Stimulated activated CD4-positive, alpha-beta T cell treated with anti-CD3 and anti-CD28 coated beads, TNF-alpha, amount 100 ng/mL, for 1 hour (primary cell): ENCODE data around the gene DBP.
A peak's percentile ranks its signal among the peaks of the same experiment; 100 is the strongest.
"Not testable (repeated sequence)": the region's sequence is repeated elsewhere in the genome, so short reads cannot be mapped to it uniquely, and the experiment has no call there.

ENCODE experiments used
- DNase-seq, 3 donors: peaks; one replicate each; pipeline ENCODE4 v3.0.0-alpha.2; 2020; ENCODE audit warnings: low read depth in 3 of 3, low spot score in 1 of 3

The DBP gene, protein sequence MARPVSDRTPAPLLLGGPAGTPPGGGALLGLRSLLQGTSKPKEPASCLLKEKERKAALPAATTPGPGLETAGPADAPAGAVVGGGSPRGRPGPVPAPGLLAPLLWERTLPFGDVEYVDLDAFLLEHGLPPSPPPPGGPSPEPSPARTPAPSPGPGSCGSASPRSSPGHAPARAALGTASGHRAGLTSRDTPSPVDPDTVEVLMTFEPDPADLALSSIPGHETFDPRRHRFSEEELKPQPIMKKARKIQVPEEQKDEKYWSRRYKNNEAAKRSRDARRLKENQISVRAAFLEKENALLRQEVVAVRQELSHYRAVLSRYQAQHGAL

DNA sequence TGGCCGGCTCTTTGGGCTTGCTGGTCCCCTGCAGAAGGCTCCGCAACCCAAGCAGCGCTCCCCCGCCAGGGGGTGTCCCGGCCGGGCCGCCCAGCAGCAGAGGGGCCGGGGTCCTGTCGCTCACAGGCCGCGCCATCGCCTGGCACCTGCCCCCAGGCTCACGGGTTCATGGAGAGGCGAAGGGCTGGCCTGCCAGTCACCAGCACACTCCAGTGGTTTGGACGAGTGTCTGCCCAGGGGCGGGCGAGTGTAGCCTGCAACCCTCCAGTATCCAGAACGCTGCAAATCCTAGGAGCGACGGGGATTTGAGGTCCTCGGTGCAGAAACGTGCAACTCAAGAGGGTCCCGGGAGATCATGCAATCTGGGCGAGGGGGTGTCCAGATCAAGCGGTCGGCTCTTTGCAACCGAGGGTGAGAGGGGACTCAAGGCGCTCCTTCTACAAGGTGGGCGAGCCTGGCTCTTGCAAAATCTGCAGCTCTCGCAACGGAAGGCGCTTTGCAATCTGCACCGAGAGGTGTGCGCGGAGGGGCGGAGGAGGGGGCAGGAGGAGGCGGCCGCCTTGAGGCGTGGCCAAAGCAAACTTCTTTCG, at the start of gene DBP:
DBP (minus strand) TSS at position 521 of the 590 bp plus-strand sequence; CDS start at position 136, 385 bp downstream.
- DNase-seq: no peak

DNA sequence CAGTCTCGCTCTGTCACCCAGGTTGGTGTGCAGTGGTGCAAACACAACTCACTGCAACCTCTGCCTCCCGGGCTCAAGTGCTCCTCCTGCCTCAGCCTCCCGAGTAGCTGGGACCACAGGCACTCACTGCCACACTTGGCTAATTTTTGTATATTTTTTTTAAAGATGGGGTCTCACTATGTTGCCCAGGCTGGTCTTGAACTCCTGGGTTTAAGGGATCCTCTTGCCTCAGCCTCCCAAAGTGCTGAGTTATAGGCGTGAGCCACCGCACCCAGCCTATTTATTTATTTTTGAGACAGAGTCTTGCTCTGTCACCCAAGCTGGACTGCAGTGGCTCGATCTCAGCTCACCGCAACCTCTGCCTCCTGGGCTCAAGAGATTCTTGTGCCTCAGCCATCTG, 49.5 kb upstream of the DBP start:
- not testable (repeated sequence) for DNase-seq

DNA sequence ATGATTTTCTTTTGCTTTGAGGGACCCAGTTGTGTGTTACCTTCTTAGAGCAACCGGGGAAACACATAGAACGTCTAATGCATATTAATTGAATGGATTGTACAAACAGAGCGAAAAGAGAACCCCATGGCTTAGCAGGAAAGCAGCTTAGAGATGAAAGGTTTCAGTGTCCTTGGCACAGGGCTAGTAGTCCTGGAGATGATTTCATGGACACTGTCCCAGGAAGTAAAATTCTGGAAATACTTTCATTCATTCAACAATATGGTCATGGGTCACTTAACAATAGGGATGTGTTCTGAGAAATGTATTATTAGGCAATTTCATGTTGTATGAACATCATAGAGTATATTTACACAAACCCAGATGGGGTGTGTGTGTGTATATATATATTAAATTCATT, 48.9 kb upstream of the DBP start:
- DNase-seq: no peak

DNA sequence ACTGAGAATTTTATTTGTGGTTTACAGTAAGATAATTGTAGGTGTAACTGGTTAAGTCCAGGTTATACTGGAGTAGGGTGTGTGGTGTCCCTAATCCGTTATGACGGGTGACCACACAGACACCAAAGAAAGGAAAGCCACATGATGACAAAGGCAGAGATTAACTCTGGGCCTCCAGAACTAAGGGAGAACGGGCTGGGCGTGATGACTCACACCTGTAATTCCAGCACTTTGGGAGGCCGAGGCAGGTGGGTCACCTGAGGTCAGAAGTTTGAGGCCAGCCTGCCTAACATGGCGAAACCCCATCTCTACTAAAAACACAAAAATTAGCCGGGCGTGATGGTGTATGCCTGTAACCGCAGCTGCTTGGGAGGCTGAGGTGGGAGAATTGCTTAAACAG, 48.4 kb upstream of the DBP start:
- DNase-seq: no peak

DNA sequence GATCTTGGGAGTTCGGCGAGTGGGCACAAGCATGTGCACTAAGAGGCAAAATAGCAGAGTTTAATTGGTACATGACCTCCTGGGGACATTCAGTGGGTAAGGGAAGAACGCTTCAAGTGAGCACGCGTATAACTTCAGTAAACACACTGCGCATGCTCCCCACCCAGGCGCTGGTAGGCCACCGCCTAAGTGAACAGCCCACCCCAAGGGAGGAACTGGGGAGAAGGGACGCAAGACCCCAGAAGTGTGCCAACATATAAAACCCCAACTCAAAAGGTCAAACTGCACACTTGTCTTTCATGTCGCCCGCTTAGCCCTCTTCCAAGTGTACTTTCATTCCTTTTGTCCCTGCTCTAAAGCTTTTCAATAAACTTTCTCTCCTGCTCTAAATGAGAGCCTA, 46.2 kb upstream of the DBP start:
- no peak for DNase-seq

DNA sequence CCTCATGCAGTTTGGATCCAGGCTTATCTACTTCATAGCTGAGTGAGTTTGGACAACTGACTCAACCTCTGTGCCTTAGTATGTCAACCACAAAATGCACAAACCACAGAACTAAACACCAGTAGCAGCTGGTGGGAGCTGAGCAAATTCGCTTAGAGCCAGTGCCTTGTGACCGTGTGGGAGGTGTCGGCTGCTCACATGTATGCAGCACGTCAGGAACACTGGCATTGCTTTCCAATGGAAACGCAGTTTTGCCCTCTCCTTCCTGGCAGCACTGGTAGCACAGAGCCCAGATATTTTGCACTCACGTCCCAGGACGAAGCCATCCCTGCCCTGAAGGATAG, 43.9 kb upstream of the DBP start:
- no peak for DNase-seq

DNA sequence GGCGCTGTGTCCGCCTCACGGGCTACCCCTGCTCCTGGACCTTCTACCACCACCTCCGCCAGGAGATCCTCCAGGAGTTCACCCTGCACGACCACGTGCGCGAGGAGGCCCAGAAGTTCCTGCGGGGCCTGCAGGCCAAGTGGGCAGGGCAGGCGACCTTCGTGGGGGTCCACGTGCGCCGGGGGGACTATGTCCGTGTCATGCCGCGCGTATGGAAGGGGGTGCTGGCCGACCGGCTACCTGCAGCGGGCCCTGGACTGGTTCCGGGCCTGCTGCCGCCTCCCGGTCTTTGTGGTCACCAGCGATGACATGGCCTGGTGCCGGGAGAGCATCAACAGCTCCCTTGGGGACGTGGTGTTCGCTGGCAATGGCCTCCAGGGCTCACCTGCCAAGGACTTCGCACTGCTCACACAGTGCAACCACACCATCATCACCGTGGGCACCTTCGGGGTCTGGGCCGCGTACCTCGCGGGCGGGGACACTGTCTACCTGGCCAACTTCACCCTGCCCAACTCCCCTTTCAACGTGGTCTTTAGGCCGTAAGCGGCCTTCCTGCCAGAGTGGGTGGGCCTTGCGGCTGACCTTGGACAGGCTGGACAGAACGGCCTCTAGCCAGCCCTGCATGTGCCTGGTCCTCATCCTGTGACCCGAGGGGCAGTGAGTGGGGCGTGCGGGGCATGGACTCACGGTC, 43.4 kb upstream of the DBP start:
- DNase-seq: no peak

DNA sequence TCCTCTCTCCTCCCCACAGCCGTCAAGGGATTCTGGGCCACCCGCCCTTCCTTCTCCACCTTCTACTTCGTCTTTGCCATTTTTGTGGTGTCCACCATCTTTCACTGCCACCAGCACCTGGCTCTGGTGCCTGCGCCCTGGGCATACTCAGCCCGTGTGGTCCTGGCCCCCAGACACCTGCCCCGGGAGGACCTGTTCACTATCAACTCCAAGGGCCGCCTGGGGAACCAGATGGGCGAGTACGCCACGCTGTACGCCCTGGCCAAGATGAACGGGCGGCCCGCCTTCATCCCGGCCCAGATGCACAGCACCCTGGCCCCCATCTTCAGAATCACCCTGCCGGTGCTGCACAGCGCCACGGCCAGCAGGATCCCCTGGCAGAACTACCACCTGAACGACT, 42.8 kb upstream of the DBP start:
- not testable (repeated sequence) for DNase-seq

DNA sequence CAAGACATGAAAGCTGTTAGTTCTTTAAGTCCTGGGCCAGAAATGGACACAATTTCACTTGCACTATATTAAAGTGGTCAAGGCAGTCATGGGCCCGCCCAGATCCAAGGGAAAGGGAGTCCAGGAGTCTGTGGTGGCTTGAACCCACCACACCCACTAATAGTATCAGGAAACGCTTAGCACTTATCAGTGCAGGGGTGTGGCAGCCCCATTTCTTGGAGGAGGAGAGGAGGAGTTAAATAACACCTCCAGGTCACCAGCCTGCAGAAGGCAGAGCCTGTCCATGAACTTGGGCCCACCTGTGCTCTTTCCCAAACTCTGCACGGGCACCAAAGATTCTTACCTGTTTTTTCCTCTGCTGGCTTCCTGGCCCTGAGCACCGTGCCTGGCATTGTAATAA, 41.0 kb upstream of the DBP start:
- DNase-seq: no peak

DNA sequence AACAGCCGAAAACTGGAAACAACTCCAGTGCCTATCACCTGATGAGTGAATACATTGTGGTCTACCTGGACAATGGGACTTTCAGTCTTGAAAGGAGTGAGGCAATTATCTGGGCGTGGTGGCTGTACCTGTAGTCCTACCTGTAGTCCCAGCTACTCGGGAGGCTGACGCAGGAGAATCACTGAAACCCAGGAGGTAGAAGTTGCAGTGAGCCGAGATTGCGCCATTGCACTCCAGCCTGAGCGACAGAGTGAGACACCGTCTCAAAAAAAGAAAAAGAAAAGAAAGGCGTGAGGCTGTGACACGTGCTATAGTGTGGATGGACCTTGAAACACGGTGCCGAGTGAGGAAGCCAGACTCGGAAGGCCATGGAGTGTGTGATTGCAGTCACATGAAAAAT, 39.7 kb upstream of the DBP start:
- DNase-seq: no peak

DNA sequence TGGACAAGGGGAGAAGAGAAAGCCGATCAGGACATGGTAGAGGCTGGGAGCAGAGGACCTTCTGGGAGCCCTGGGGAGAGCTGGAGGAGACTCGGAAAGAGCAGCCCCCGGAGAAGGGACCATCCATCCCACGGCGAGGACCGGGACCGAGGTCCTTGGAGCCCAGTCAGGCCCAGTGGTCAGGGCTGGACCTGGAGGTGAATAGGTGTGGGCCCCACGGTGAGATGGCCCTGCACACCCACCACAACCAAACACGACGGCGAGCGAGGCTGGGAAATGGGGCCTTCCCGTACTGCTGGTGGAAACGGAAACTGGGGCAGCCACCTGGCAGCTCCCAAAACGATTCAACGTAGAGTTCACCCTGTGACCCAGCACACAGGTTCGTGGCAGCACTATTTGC, 39.3 kb upstream of the DBP start:
- no peak for DNase-seq

DNA sequence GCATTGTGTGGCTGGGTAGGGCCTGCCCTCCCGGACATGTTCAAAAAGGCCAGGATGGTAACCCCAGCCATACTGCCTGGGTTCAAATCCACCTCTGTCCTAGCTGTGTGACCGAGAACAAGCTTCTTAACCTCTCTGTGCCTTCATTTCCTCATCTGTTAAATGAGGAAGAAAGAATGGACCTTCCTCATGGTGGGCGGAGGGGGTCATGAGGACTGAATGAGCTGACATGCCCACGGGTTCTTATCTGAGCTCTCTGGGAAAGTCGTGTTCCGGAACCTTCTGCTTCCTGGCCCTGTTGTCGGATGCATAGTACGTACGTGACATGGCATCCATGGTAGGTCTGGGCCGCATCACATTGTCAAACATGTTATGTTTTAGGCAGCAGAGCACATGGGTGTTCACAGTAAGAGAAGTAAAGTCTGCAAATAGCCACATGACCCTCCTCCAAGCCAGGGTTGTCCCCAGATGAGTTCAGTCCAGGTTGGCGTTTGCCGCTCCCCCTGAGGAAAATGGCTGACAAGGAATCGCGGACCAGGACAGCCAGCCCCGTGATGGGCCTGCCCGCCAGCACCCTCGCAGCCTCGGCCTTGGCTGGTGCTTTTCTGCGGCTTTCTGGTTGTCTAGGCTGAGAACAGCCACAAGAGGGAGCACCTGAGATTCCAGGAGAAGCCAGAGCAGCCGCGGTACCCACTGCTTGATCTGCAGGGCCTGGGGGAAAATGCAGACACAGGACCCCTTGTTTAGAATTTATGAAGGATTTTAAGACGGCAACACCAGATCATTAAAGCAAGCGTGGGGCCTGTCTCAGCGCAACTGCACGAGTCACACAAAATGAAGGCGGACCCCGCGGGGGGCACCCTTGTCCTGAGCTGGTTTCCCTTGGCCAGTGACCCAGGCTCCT, 38.0 kb upstream of the DBP start:
- DNase-seq: peak; percentile 26 to 52 (median 48)

DNA sequence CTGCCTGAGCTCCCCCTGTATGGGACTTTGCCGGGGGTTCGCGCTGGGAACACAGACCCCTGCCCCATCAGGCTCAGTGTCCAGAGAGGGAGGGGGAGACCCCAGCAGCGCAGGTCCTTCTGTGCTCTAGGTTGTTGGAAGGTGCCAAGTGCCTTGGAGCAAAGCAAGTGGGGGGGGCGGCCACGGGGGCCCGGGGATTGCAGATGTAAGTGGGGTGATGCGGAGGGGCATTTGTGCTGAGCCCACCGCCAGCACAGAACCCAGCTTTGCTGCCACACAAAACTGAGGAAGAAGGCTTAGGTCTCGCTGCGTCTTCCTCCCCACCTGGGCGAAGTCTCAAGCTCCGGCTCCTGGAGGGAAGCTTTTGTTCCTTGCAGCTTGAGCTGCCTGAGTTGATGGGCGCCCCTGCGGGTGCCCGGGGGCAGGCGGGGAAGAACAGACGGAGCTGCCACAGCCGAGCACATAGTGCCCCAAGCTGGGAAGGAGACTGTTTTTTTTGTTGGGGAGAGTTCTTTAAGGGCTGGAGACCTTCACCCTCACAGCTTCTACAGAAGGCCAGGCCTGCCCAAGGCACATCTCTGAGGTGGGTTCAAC, 37.1 kb upstream of the DBP start:
- no peak for DNase-seq

DNA sequence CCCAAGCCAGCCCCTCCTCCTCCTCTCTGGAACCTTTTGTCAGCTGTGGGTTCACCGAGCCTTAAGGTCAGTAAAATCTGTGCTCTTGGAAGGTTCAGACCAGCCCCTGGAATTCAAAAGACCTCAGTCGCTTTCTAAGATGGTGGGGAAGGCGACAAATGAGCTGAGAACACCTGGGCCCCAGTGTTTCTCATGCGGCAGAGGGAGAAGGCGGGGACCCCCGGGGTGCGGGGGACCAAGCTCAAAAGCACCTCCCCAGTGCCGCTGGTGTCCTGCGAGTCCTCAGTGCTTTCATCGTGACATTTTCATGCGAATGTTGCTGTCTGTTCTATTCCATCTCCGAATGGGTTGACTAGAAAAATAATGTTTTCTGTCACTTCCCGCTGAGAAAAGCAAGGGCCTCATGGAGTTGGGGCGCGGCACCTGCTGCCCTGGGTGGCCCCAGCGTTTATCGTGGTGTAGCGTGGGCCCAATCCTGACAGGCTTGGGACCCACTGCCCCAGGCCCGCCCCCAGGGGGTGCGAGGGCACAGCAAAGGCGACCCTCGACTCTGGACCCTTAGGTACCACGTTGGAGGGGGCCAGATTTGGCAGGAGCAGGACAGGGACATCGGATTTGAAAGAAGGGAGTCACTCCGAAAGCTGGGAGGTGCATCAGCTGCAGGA, 36.4 kb upstream of the DBP start:
- DNase-seq: no peak

DNA sequence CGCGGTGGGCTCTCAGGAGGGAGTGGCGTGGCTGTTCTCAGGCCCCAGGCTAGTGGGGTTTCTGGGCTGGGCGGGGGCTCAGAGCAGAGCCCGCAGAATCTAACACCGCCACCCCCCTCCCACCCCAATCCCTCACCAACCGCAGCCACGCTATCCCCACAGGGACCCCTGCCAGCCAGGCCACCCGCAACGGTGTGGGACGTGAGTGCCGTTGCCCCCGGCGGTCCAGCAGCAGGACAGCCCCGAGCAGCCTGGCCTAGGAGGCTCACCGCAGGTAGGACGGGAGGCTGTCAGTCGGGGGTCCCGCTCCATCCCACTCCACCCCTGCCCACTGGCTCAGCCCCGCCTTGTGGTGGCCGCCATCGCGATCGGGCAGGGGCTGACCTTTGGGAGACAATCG, 35.8 kb upstream of the DBP start, which contains the start of gene NTN5:
NTN5 (minus strand) TSS at position 24 of the 400 bp plus-strand sequence. CDS start 2,031 bp downstream, outside the sequence.
- no peak for DNase-seq

DNA sequence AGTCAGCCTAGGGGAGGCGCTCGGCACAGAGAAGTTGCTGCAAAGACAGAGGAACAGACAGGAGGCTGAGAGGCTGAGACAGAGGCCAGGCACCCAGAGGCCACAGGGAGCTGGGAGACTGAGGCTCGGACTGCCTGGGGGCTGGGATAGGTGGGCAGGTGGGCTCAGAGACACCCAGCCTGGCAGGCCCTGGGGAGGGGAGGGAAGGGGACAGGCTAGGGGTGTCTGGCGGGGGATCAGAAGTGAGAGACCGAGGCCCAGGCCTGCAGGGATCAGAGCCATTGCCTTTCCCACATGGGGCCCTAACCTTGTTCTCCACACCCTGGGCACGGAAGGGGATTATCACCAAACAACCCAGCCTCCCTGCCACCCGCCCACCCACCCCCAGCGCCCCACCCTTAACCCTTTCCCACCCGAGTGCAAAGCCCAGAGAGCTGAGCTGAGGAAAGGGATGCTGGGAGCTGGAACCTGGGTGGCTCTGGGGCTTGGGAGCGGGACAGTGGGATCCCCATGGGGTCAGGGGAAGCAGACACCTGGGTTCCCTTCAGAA, 34.3 kb upstream of the DBP start:
- no peak for DNase-seq

DNA sequence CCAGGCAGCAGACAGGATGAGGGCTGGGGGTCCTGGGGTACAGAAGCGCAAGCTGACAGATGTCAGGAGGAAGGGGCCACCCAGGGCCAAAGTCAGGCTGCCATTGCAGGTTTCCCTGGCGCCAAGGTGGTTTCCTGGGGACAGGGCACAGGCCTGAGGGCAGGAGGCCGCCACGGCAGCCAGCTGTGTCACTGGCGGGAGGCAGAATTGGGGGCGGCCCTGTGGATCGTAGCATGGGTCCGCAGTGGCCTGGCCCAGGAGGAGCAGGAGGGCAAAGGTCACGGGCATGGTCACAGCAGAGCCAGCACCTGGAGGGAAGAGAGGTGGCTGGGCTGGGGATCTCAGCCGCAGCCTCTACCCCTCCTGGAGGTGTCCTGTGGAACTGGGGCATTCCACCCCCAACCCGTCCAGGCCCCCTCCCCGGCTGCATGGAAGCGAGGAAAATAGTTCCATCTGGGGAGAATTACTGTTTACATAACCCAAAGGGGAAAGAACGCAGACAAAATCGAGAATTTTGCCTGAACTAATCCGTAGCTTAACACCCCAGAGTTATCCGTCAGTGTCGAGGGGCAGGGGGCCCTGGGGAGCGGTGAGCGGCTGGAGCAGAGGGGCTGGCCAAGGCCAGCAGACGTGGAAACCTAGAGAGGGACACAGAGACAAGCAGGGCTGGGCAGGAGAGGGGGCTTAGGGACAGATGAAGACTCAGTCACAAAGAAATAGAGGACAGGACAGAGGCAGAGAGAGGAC, 33.7 kb upstream of the DBP start:
- DNase-seq: no peak

DNA sequence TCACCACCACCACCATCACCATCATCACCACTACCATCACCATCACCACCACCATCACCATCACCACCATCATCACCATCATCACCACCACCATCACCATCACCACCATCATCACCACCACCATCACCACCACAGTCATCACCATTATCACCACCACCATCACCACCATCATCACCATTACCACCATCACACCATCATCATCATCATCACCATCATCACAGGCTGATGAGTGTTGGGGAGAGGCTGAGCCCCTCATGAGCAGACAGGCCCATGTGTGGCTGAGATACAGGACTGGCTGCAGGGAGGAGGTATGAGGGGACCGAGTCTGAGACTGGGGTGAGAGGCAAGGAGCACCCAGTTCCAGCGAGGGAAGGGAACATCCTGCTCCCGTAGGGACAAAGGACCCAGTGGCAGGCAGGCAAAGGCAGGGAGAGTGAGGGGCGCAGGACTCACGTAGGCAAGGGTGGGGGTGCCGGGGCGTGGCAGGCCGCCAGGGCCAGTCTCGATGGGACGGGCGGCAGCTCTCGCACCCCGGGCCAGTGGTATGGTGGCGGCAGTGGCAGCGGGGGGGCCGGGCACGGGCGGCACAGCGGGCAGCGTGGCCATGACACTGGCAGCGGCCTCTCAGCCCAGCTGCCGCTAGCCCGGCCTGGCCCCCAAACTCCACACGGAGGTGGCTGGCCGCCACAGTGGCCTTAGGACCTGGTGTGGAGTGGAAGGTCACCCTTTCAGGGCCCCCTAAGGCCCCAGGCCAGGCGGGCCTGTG, 32.9 kb upstream of the DBP start:
- DNase-seq: no peak

DNA sequence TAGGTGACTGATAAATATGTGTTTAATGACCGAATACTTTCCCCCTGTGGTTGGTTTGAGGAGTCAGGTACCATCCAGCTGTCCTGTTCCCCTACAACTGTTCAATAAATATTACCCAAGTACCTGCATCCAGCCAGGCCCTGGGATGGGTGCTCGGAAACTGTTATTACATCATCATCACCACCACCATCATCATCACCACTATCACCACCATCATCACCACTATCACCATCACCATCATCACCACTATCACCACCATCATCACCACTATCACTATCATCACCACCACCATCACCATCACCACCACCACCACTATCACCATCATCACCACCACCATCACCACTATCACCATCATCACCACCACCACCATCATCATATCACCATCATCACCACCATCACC, 31.6 kb upstream of the DBP start:
- DNase-seq: no peak
